Measurements from ENCODE around the gene MRPS16.

Gene MRPS16

DNA sequence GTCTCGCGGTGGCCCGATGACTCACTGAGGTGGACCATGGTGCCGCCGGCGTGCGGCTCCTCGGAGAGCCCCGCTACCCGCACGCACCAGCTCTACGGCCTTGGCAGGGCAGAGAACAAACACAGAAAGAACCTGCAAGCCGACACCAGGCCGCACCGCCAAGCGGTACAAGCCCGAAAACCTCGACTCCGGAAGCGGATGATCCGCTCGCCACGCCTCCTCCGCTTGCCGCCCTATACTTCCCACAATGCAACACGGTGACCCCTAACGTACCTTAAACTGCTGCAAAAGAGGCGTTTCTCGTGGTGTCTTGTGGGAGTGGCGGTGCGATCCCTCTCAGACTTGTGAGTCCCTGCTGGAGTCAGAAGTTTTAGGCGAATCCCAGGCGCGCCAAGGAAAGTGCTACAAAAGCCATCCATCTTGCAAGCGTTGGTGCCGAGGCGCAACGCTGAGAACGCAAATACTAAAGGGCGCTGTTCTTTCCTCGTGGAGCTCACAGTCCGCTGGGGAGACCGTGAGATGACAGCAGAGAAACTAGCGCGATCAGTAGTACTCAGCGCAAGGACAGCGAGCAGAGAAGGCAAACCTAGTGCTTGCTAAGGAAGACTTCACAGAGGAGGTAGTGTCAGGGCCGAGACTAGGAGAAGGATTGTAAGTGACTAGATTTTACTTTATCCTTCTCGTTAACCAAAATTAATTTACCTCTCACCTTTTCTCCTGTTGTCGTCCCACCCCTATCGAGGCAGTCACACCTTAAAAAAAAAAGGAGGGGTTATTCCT, at the start of gene MRPS16:
Gene MRPS16, minus strand, starts transcription at position 200 of the 780 bp plus-strand sequence. Its CDS starts 162 bp downstream, at position 38.
- H3K4me3 ChIP-seq (ENCODE audit: low read depth, low read length), result peak within 1 kb of the TSS; percentile 80
- peak; percentile 98 for DNase-seq (ENCODE audit: low read depth, low spot score)
- TF ChIP-seq, protein P1, sequence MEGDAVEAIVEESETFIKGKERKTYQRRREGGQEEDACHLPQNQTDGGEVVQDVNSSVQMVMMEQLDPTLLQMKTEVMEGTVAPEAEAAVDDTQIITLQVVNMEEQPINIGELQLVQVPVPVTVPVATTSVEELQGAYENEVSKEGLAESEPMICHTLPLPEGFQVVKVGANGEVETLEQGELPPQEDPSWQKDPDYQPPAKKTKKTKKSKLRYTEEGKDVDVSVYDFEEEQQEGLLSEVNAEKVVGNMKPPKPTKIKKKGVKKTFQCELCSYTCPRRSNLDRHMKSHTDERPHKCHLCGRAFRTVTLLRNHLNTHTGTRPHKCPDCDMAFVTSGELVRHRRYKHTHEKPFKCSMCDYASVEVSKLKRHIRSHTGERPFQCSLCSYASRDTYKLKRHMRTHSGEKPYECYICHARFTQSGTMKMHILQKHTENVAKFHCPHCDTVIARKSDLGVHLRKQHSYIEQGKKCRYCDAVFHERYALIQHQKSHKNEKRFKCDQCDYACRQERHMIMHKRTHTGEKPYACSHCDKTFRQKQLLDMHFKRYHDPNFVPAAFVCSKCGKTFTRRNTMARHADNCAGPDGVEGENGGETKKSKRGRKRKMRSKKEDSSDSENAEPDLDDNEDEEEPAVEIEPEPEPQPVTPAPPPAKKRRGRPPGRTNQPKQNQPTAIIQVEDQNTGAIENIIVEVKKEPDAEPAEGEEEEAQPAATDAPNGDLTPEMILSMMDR (IDR thresholded peaks at IDR 0.05; ENCODE audit: low read depth, low read length), result no peak
- in situ Hi-C loops (cut with HindIII; ENCODE audit: low sequenced_read_pairs), result no loop called here

DNA sequence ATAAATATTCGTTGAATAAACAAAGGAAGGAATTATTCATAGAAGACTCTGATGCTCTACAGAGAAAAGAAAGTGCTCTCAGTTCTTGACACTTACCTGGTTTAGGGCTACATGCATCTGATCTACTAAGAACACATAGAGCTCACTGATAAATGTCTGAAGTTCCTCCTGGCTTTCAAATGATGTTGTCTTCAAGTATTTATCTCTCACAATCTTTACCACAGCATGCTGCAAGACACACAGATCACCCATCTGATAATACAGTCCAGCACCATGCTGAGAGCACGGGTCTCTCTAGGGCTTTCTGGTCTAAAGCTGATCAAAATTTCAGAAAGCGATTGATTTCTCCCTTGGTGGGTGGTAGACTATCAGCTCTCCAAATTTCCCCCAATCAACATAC, 44.5 kb upstream of the MRPS16 start:
- H3K4me3 ChIP-seq (ENCODE audit: low read depth, low read length), result no peak overlapping the region
- in situ Hi-C loops (cut with HindIII; ENCODE audit: low sequenced_read_pairs), result no loop called here
- TF ChIP-seq, protein P1 (IDR thresholded peaks at IDR 0.05; ENCODE audit: low read depth, low read length), result no peak
- no peak for DNase-seq (ENCODE audit: low read depth, low spot score)

DNA sequence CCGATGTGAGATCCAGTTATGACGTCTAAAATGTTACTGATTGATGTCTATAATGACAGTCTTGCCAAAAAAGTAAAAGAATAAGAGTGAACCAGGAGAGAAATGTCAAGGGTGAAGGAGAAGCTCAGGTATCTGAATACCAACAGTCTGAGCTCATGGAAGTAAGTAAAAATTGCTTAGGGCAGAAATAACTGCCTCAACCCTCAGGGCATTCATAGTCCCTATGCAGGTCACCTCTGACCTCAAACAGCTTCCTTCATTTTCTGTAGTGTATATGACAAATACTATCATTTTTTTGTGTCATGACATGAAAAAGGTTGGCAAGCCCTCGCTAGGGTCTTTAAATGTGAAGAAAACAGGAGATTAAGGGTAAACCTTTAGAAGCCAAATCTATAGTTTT, 41.0 kb upstream of the MRPS16 start:
- TF ChIP-seq, protein P1 (IDR thresholded peaks at IDR 0.05; ENCODE audit: low read depth, low read length), result no peak
- H3K4me3 ChIP-seq (ENCODE audit: low read depth, low read length), result no peak overlapping the region
- no peak for DNase-seq (ENCODE audit: low read depth, low spot score)
- in situ Hi-C loops (cut with HindIII; ENCODE audit: low sequenced_read_pairs), result no loop called here

DNA sequence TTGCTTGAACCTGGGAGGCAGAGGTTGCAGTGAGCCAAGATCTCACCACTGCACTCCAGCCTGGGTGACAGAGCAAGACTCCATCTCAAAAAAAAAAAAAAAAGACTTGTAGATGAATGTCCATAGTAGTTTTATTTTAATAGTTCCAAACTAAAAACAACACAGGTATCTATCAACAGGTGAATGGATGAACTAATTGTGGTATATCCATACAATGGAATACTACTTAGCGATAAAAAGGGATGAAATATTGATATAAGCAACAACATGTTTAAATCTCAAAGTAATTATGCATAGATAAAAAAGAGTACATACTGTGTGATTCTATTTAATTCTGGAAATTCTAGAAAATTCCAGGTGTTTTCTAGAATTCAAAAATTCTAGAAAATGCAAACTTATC, 37.5 kb upstream of the MRPS16 start:
- H3K4me3 ChIP-seq (ENCODE audit: low read depth, low read length), result no peak overlapping the region
- TF ChIP-seq, protein P1 (IDR thresholded peaks at IDR 0.05; ENCODE audit: low read depth, low read length), result no peak
- no peak for DNase-seq (ENCODE audit: low read depth, low spot score)
- in situ Hi-C loops (cut with HindIII; ENCODE audit: low sequenced_read_pairs), result no loop called here

DNA sequence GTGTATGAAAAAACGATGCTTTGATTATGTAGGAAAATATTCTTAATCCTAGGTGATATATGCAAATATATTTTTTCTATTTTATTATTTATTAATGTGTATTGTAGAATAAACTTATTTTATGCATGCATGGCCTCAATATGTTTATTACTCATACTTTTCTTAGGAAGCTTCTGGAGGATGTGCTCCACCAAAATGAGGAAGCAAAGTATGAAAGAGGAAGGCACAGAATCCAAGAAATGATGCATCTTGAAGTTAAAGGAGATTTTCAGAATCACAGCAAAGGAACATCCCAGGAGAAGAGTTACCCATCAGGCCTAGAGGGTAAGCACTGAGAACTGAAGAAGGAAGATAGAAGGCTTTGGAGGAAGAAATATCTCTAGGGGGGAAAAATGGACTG, 35.0 kb upstream of the MRPS16 start:
- in situ Hi-C loops (cut with HindIII; ENCODE audit: low sequenced_read_pairs), result no loop called here
- no peak for DNase-seq (ENCODE audit: low read depth, low spot score)
- no peak overlapping the region for H3K4me3 ChIP-seq (ENCODE audit: low read depth, low read length)
- TF ChIP-seq, protein P1 (IDR thresholded peaks at IDR 0.05; ENCODE audit: low read depth, low read length), result no peak

DNA sequence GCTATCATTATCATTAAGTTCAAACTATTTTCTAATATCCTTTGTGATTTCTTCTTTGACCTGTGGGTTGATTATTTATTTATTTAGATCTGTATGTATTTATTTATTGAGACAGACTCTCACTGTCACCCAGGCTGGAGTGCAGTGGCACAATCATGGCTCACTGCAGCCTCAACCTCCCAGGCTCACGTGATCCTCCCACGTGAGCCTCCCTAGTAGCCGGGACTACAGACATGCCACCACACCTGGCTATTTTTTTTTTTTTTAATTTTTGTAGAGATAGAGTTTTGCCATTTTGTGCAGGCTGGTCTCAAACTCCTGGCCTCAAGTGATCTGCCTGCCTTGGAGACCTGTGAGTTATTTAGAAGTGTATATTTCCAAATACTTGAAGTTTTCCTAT, 28.7 kb upstream of the MRPS16 start:
- no peak for DNase-seq (ENCODE audit: low read depth, low spot score)
- H3K4me3 ChIP-seq (ENCODE audit: low read depth, low read length), result no peak overlapping the region
- in situ Hi-C loops (cut with HindIII; ENCODE audit: low sequenced_read_pairs), result no loop called here
- TF ChIP-seq, protein P1 (IDR thresholded peaks at IDR 0.05; ENCODE audit: low read depth, low read length), result no peak
